Adrenal gland (tissue), 12 donors: Measurements from ENCODE around the gene POLE2. TPM values are rescaled to one million over a fixed set of nuclear protein-coding genes. Genes with fewer than 3 reads are reported as not detected.
A peak's percentile ranks its signal among the peaks of the same experiment; 100 is the strongest.
"Not testable (repeated sequence)": the region's sequence is repeated elsewhere in the genome, so short reads cannot be mapped to it uniquely, and the experiment has no call there.

ENCODE experiments used
- DNase-seq, 7 donors: peaks; one replicate each; pipeline ENCODE4 v3.0.0-alpha.2; 2019 to 2020
- H3K27ac ChIP-seq, 5 donors: fragments of 200-600 bp; sonication (generic) in 4 of 5; 1 replicate in 3 of 5; 2 replicates in 2 of 5; pipeline versions ENCODE4 v1.5.1 to v1.8.0; 2016 to 2020; ENCODE audit warnings: mild to moderate bottlenecking in 1 of 5
- H3K27me3 ChIP-seq: fragments of 200-600 bp; 2 replicates; pipeline ENCODE4 v1.8.0; 2021
- H3K36me3 ChIP-seq, 2 donors: fragments of 200-600 bp; replicated peaks in 1 of 2; 1 replicate in 1 of 2; 2 replicates in 1 of 2; pipeline versions ENCODE4 v1.5.1 to v1.8.0; 2018 to 2022
- H3K4me1 ChIP-seq, 2 donors: fragments of 200-600 bp; replicated peaks in 1 of 2; 1 replicate in 1 of 2; 2 replicates in 1 of 2; pipeline versions ENCODE4 v1.5.1 to v1.8.0; 2018 to 2021
- H3K4me3 ChIP-seq, 4 donors: fragments of 200-600 bp; sonication (generic) in 3 of 4; one replicate each; pipeline ENCODE4 v1.5.1; 2016 to 2018
- H3K9me3 ChIP-seq, 3 donors: fragments of 200-600 bp; sonication (generic) in 1 of 3; replicated peaks in 1 of 3; 1 replicate in 2 of 3; 2 replicates in 1 of 3; pipeline versions ENCODE4 v1.5.1 to v1.8.0; 2016 to 2021
- POLR2A ChIP-seq, 2 donors: fragments of 450-650 bp; IDR thresholded peaks; one replicate each; pipeline ENCODE4 v1.6.1; 2017; ENCODE audit warnings: antibody characterized with exemption in 2 of 2, mild to moderate bottlenecking in 2 of 2, moderate library complexity in 1 of 2
- WGBS, 4 donors: extraction: QIAGEN DNeasy Blood & Tissue Kit in 2 of 4; methylation state at CpG; one replicate each; pipeline versions ENCODE4 v1.1.5 to v1.1.7; 2013 to 2017; 5-methylcytosine and 5-hydroxymethylcytosine counted together
- intact Hi-C, 2 donors: fragments of 100-400 bp; cut with DNase I; formaldehyde crosslinking; loops; one replicate each; pipeline versions ENCODE4 v1.14.1 to v1.15.0; 2022 to 2023
- polyA plus RNA-seq, 3 donors: library from polyadenylated mRNA; stranded (reverse); fragments of 200-250 nt in 2 of 3; fragments of 350-450 nt in 1 of 3; fragmentation: Illumina TruSeq in 1 of 3; extraction: RNeasy Lipid Tissue Mini Kit (QIAGEN cat#74804) in 1 of 3; gene quantifications; one replicate each; pipeline ENCODE4 v1.2.3, GENCODE V29; 2013 to 2014
- total RNA-seq, 9 donors: library from RNA; depleted of rRNA in 4 of 9; stranded (reverse); fragments of >200 nt in 4 of 9; fragments of 120-200 nt in 1 of 9; fragmentation: NEBNext Ultra II Directional in 1 of 9; extraction: Animal tissue kit (Norgen Biotek cat#: 25700) in 1 of 9; gene quantifications; one replicate each; pipeline versions ENCODE4 v1.1.0 to v1.2.4, GENCODE V29; 2013 to 2023
- TF ChIP-seq, protein P1 (sequence below), 6 experiments: fragments of 450-650 bp in 4 of 6; fragments of 200-600 bp in 2 of 6; sonication (generic) in 1 of 6; IDR thresholded peaks; 1 replicate in 5 of 6; 2 replicates in 1 of 6; pipeline versions ENCODE4 v1.5.1 to v1.8.0; 2016 to 2021; ENCODE audit warnings: antibody characterized with exemption in 6 of 6, mild to moderate bottlenecking in 2 of 6, moderate library complexity in 1 of 6
- donor health status: healthy with polysubstance abuse.
- donor health status: Bipolar disorder and iron deficiency.
- donor health status: DM: yes; HTN: yes; CAD: no.
- donor health status: DM: no; HTN: no; CAD: no.
- donor health status: DM: no; HTN: no; CAD: no.
- donor health status: DM: yes; HTN: yes; CAD: no.

The POLE2 gene
- total and polyA plus RNA-seq, 12 donors, result 0.95 to 10.4 (median 1.7) TPM

DNA sequence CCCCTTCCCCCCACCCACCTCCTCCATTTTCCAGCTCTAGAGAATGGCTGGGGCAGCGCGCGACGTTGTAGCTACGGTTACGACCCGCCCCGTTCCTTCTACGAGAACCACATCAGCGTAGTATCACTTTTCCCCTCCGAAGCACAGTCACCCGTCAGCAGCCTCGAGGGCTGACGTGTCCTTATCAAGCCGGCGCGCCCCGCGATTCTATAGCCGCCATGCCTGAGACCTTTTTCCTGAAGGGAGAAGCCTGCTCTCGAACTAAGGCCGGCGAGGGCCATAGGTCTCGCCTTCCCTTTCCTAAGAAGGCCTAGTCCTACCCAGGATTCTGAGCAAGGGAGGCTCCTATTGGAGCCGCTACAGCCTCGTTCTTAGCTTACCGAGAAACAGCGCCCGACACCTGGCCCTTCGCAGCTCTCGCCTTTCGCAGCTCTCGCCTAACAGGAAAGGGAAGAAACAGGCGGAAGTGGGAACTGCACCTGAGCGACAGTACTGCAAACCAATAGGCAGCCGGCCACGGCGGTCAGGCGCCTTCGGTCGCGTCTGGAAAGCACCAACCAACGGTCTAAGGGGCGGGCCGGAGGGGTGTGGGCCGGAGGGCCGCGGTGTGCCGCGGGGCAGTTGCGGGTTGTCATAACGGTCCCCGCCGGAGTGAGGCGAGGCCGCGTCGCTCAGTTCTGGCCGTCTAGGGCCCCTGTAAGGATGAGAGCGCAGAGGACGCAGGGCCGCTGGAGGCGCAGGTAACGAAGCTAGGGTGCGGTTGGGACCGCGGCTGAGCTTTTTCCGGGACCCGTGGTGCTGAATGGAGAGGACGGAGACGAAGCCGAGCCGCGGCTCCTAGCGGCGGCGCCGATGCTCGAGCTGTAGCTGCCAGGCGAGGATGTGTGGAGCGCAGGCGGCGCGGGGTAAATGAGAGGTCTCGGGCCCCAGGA is 67.6 kb downstream of the POLE2 start, which contains the start of the genes MGAT2 and RPL36AL:
Gene MGAT2, plus strand, starts transcription at position 618 of the 932 bp plus-strand sequence. CDS start 470 bp downstream, outside the sequence.
Gene RPL36AL, minus strand, starts transcription at position 445 of the 932 bp plus-strand sequence. CDS start 1,522 bp downstream, outside the sequence.
- TF ChIP-seq, protein P1, sequence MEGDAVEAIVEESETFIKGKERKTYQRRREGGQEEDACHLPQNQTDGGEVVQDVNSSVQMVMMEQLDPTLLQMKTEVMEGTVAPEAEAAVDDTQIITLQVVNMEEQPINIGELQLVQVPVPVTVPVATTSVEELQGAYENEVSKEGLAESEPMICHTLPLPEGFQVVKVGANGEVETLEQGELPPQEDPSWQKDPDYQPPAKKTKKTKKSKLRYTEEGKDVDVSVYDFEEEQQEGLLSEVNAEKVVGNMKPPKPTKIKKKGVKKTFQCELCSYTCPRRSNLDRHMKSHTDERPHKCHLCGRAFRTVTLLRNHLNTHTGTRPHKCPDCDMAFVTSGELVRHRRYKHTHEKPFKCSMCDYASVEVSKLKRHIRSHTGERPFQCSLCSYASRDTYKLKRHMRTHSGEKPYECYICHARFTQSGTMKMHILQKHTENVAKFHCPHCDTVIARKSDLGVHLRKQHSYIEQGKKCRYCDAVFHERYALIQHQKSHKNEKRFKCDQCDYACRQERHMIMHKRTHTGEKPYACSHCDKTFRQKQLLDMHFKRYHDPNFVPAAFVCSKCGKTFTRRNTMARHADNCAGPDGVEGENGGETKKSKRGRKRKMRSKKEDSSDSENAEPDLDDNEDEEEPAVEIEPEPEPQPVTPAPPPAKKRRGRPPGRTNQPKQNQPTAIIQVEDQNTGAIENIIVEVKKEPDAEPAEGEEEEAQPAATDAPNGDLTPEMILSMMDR (IDR thresholded peaks at IDR 0.05), result peak in 4 of 6 experiments; percentile 22 to 45 (median 32)
- peak; percentile 85 to 99 for TF ChIP-seq POLR2A (IDR thresholded peaks at IDR 0.05)
- Histone ChIP-seq H3K27ac (peak within 1 kb of the TSS; percentile 91 to 97 (median 93)), H3K36me3 (peaks cover 0 to 16% of the 10 kb centered on the region in 2 donors), H3K27me3 (no peaks in the 10 kb centered on the region), H3K9me3 (no peaks in the 10 kb centered on the region), H3K4me3 (peak within 1 kb of the TSS; percentile 65 to 92 (median 72)), H3K4me1 (peaks cover 18 to 53% of the 10 kb centered on the region in 2 donors)
- intact Hi-C loops, result no loop called here
- DNase-seq, result peak; percentile 98 to 99 (median 99)
- 0% methylated on average over 29 to 85 of the region's 85 CpGs for WGBS, 4 donors

DNA sequence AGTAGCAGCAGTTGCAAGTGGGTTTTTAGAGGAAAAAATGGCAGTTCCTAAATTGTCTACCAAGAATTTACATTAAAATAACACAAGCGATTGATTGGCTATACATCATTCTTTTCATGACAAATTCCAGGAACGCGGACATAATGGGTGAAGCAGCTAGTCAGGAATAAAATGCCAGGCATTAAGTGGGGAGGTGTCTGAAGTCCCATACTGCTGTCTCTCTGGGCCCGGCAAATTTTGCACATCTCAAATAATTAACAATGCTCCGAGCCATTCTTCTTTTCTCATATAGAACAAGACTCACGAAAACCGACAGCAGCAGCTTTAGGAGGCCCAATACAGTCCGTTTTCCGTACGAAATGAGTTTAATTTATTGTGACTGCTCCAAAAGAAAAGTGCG is 68.3 kb downstream of the POLE2 start:
- intact Hi-C loops, result no loop called here
- Histone ChIP-seq H3K4me1 (peaks cover 18 to 53% of the 10 kb centered on the region in 2 donors), H3K36me3 (peaks cover 0 to 15% of the 10 kb centered on the region in 2 donors), H3K9me3 (no peaks in the 10 kb centered on the region), H3K27me3 (no peaks in the 10 kb centered on the region), H3K4me3 (peak overlapping the region; percentile 65 to 92 (median 72)), H3K27ac (peak overlapping the region; percentile 91 to 97 (median 93))
- 0 to 1% (median 1%) methylated on average over 11 of the region's 11 CpGs for WGBS, 4 donors
- no peak for DNase-seq
- TF ChIP-seq, protein P1 (IDR thresholded peaks at IDR 0.05), result no peak
- TF ChIP-seq POLR2A (IDR thresholded peaks at IDR 0.05), result no peak

DNA sequence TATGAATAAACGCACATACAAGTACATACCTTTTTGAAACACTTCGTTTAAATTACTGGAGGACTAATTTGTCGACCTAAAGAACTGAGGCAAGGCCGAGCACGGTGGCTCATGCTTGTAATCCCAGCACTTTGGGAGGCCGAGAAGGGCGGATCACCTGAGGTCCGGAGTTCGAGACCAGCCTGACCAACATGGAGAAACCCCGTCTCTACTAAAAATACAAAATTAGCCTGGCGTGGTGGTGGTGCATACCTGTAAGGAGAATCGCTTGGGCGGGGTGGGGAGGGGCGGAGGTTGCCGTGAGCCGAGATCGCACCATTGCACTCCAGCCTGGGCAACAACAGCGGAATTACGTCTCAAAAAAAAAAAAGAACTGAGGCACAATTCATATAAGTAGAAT is 68.7 kb downstream of the POLE2 start:
- peaks cover 0 to 15% of the 10 kb centered on the region in 2 donors for H3K36me3 ChIP-seq
- H3K4me1 ChIP-seq, result peaks cover 18 to 50% of the 10 kb centered on the region in 2 donors
- DNase-seq, intact Hi-C loops, H3K9me3 ChIP-seq, H3K27me3 ChIP-seq: not testable (repeated sequence)
- 54 to 69% (median 60%) methylated on average over 14 to 19 of the region's 19 CpGs for WGBS, 4 donors
- peak overlapping the region in 2 of 4 donors; percentile 65 to 70 for H3K4me3 ChIP-seq
- H3K27ac ChIP-seq, result peak overlapping the region in 1 of 5 donors; percentile 97

DNA sequence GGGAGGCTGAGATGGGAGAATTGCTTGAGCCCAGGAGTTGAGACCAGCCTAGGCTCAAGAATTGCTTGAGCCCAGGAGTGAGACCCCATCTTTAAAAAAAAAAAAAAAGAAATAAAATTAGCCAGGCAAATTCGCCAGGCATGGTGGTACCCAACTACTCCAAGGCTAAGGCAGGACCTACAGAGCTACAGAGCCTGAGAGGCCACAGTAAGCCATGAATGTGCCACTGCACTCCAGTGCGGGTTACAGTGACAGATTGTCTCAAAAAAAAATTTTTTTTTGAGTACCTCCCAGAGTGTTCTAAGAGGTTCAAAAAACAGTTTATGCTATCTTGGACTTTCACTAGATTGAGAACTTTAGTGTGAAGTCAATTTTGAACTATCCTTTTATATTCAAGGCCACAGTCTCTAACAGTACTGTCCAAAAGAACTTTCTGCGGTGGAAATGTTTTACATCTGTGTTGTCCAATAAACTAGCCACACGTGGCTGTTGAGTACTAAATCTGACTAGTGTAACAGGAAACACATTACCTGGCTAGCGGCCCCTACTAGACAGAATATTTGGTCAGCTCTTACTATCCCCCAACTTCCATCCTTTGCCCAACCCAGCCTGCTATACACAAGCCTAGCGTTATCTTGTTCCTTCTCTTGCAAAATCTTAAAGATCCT is 70.0 kb downstream of the POLE2 start:
- Histone ChIP-seq H3K9me3 (no peaks in the 10 kb centered on the region), H3K4me1 (peaks cover 18 to 37% of the 10 kb centered on the region in 2 donors), H3K27ac (no peak overlapping the region), H3K36me3 (peaks cover 0 to 15% of the 10 kb centered on the region in 2 donors), H3K27me3 (no peaks in the 10 kb centered on the region), H3K4me3 (no peak overlapping the region)
- DNase-seq, result no peak
- WGBS, 4 donors, result 81 to 88% (median 83%) methylated on average over 6 of the region's 6 CpGs
- no peak for TF ChIP-seq POLR2A (IDR thresholded peaks at IDR 0.05)
- TF ChIP-seq, protein P1 (IDR thresholded peaks at IDR 0.05), result no peak
- intact Hi-C loops, result no loop called here
